NCI-H2196 treated with DMSO at 0.1 percent for 48 hours (cell line): ENCODE results near the gene UNC5A.

Source experiments
- DNase-seq: peaks from one replicate; lab custom pipeline; 2025; ENCODE audit not compliant: unreplicated experiment; lab: John Stamatoyannopoulos, UW

The UNC5A gene

GRCh38 chr5:176799488-176799887, 10.9 kb upstream of the UNC5A start:
- no peak for DNase-seq

GRCh38 chr5:176800024-176800423, 10.3 kb upstream of the UNC5A start:
- DNase-seq: no peak

DNA sequence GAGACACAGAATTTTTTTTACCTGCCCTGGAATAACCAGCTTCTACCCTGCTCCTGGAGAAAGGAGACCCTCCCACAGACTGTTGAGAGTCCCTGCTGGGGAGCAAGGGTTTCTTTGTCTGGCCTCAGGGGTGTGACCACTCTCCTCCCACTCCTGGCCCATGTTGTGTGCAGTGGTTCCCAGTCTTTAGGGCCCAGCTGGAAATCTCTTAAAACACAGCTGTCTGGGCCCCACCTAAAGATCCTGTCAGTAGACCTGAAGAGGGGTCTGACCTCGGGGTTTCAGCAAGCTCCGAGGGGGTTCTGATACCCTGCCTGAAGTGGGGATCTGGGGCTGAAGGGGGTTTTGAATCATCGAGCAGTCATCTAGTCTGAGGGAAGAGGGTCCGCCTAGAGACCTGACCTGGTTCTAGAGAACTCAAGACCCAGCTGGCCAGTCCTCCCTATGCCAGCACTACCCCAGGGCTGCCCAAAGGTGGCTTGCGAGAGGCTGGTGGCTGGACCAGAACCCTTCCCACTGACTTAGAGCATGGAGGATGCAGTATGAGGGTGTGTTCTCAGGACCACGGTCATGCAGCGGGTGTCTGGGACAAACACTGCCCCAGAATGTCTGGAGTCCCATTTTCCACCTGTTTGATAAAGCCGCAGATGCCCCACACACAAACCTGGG, 8.1 kb upstream of the UNC5A start:
- no peak for DNase-seq

DNA sequence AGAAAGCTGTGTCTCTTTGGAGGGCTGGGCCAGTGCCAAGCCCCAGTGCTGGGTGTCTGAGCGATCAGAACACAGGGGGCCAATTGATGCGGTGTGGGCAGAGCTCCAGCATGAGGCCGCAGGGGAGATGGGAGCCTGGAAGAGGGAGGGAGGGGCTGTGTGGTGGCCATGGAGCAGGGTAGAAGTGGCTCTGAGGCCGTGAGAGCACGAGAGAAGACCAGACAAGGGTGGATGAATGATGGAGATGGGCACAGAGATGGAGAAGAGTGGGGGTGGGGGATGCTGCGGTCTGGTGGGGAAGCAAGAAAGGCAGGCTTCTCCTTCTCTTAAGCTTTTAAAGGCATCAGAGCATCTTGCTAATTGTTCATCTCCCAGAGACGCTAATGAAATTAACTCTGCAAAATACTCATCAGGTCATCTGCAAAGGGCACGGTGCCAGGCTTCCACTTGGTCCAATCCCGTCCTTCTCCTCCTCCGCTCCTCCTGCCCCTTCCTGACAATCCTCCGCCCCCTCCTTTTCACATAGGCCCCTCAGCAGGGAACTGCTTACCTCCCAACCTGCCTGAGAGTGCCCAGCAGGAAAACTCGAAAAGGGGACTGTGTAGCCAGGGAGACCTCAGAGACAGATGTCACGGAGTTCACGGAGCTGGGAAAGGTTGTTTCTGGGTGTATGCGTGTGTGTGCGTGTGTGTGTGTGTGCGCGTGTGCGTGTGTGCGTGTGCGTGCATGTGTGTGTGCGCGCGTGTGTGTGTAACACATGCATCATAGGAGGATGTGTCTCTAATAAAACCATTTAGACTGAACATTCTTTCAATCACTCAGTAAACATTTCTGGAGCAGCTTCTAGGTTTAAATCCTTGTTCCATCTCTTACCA, 7.1 kb upstream of the UNC5A start:
- DNase-seq: no peak

- no peak for DNase-seq
These were observed 6.3 kb upstream of the UNC5A start for GRCh38 chr5:176803943-176804498.

DNA sequence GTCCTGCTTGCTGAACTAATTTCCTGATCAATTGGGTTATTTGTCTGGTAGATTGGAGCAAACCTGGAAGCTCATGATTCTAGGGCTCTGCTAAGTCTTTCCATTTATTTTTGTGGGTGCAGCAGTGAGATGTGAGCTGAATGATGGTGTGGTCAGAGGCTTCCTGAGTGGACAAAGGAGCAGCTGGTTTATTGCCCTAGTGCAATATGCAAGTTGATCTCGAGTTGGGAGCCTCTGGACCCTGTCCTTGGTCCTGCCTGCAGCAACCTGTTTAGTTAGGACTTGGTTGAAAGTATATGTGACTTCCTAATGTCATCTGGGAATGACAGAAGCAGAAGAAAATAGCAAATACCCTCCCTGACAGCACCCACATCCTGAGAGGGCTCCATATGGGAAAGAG, 4.2 kb upstream of the UNC5A start:
- DNase-seq: no peak

DNA sequence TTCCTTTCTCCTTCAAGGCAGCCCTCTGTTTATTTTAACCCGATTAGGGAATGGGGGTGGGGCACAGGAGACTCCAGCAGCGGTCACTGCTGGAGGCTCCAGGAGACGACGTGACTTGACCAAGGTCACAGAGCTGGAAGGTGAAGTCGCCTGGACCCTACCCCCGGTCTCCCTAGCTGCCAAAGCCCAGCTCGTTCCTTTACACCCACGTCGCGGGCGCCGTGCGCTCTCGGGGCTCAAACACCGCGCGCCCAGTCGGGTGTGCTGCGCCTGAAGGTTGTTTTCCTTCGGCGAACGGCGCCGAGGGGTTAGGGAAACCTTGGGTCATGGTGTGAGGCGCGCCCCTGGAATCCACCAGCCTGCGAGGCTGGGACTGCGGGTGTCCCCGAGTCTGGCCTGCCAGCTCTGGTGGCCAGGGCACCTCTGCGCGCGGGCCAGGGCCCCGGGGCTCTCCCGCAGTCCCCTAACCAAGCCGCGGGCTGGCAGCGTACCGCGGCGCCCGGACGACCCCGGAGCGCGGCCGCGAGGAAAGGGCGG, 747 bp upstream of the UNC5A start:
- no peak for DNase-seq

DNA sequence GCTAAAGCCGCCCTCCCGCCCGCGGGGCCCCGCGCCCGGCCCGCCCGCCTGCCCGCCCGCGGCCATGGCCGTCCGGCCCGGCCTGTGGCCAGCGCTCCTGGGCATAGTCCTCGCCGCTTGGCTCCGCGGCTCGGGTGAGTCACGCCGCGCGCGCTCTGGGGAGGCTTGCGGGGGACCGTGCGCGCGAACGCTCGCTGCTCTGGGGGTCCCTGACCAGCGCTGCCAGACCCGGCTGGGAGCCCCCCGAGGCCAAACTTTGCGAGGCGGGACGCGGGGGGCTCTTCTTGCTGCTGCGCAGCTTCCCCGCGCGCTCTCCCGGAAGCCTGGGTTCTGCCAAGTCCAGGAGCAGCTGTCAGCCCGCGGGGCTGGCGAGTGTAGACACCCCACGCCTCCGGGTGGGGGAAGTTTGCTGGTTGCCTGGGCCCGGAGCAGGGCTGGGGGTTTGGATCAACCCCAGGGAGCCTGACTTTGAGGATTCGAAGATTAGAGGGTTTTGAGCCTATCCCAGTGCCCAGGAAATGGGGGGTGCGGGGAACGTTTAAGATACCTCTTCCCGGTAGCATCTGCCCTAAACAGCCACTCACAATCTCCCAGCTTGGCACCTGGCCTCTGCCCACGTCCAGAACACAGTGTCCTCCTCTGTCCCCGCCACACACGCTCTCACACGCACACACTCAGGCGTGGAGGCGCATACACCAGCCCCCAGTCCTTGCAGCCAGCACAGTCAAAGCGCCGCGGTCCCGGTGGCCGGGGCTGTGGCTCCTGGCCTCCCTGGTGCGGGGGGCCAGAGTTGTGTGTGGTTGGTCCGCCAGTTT, 535 bp downstream of the UNC5A start:
- DNase-seq: no peak

- DNase-seq: peak; percentile 29
These were observed 2.2 kb downstream of the UNC5A start for GRCh38 chr5:176812269-176813259.

GRCh38 chr5:176813587-176814312, 3.4 kb downstream of the UNC5A start:
- DNase-seq: no peak

GRCh38 chr5:176814313-176814685, 3.9 kb downstream of the UNC5A start:
- DNase-seq: no peak

- DNase-seq: no peak
These were observed 4.6 kb downstream of the UNC5A start for GRCh38 chr5:176814836-176815438.

DNA sequence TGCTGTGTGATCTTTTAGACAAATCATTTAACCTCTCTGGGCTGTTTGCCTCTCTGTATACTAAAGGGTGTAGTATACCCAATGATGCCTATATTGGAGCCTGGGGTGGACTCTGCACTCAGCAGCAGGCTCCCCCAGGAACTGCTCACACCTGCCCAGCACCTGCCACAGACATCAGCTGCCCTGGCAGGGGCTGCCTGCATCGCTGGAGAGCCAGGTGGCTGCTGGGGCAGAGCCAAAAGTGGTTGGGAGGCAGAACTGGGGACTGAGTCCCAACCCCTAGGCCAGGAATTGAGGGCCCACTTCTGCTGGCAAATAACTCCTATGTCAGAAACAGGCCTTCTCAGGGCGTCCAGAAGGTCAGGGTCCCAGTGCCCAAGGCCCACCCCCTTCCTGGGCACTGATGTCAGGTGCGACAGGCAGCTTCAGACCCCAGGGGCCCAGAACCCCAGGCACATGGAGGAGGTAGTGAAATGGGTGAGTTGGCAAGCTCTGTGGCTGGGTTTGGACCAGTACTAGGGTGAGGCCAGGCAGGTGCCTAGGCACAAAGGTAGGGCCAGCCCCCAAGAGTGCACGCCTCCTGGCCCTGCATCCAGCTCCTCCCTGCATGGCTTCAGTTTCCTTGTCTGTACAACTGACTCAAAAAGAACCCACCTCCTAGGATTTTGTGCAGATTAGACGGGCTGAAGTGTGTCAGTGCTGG, 5.8 kb downstream of the UNC5A start:
- peak; percentile 51 for DNase-seq

- no peak for DNase-seq
These were observed 6.5 kb downstream of the UNC5A start for GRCh38 chr5:176816791-176817347.

DNA sequence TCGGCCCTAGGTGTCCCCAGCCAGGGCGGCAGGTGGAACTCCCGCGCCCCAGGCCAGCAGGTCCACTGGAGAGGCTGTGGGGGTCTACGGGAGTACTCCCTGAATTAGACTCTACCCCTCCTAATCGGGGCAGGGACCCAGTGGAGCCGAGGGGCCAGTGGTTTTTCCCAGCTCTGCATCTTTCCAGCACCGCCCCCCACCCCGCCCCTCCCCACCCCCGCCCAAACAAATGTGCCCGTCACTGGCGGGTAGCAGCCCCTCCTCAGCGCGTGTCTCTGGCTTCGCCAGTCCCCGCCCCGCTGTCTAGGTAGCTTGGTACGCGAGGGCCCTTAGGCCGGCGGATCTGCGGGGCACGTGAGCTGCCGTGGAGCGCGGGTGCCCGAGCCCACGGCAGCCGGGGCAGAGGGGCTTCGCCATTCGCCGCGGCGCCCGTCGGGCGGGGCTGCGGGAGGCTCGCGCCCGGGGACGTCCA, 7.0 kb downstream of the UNC5A start:
- DNase-seq: peak; percentile 41

GRCh38 chr5:176817841-176818377, 7.5 kb downstream of the UNC5A start:
- DNase-seq: no peak

DNA sequence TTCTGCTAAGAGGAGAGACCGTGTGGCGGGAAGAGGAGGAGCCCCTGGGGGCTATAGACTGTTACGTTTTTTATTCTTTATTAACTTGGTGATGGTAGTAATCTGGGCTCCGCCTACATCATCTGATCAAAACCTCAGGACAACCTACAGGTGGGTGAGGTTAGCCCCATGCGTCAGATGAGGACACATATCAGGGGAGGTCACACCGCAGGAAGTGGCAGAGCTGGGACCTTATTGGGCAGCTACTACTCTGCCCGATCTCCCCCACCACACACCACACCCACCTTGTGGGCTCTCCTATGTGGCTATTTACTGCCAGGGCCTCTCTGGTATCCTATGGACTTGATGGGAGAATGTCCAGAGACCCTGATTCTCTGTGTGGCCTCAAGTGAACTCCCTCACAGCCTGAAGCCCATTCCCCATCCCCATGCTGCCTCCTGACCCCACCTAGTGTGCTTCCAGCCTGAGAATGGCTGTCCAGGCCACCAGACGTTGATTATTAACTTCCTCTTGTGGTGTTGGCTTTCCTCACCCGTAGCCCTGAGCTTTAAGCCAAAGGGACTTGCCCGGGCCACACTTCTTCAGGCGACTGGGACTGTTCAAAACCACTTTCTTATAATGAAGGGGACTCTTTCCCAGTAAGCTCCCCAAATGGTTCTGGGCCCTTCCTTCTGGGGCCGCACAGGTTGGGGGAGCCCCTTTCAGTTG, 8.2 kb downstream of the UNC5A start:
- no peak for DNase-seq
